NCI-H1092 (cell line): ENCODE data around the gene BIN1.

Experiments
- DNase-seq: peaks from one replicate; lab custom pipeline; 2025; lab: John Stamatoyannopoulos, UW

The BIN1 gene

GRCh38 chr2:127058246-127058953 is 48.6 kb downstream of the BIN1 start:
- DNase-seq, result no peak

GRCh38 chr2:127057371-127058245 is 49.3 kb downstream of the BIN1 start:
- no peak for DNase-seq

- no peak for DNase-seq
Observed at GRCh38 chr2:127056631-127057370, 50.2 kb downstream of the BIN1 start.

- DNase-seq, result no peak
Observed at GRCh38 chr2:127056086-127056485, 50.9 kb downstream of the BIN1 start.

GRCh38 chr2:127055786-127056076 is 51.2 kb downstream of the BIN1 start:
- no peak for DNase-seq

GRCh38 chr2:127054996-127055785 is 51.8 kb downstream of the BIN1 start:
- DNase-seq, result no peak

- no peak for DNase-seq
Observed at GRCh38 chr2:127054604-127054930, 52.4 kb downstream of the BIN1 start.

GRCh38 chr2:127053731-127054603 is 53.0 kb downstream of the BIN1 start:
- no peak for DNase-seq

- DNase-seq, result no peak
Observed at GRCh38 chr2:127052771-127053691, 53.9 kb downstream of the BIN1 start.

GRCh38 chr2:127052057-127052770 is 54.7 kb downstream of the BIN1 start:
- no peak for DNase-seq

GRCh38 chr2:127051116-127052056 is 55.6 kb downstream of the BIN1 start:
- DNase-seq, result no peak

GRCh38 chr2:127050803-127051115 is 56.2 kb downstream of the BIN1 start:
- no peak for DNase-seq

GRCh38 chr2:127049927-127050802 is 56.8 kb downstream of the BIN1 start:
- DNase-seq, result no peak

- no peak for DNase-seq
Observed at GRCh38 chr2:127048969-127049897, 57.7 kb downstream of the BIN1 start.

- no peak for DNase-seq
Observed at GRCh38 chr2:127048618-127048935, 58.4 kb downstream of the BIN1 start.
